Lung microvascular endothelial cell (primary cell): ENCODE results near the gene ZNF556. TPM values are rescaled to one million over a fixed set of nuclear protein-coding genes. Genes with fewer than 3 reads are reported as not detected.
A peak's percentile ranks its signal among the peaks of the same experiment; 100 is the strongest.

Source experiments
- DNase-seq, 2 donors: peaks; one replicate each; pipeline versions ENCODE4 v3.0.0 to v3.0.0-alpha.2; 2010; ENCODE audit warnings: low read depth in 2 of 2
- total RNA-seq: library from RNA; depleted of rRNA; stranded (reverse); fragments of >200 nt; gene quantifications from 2 replicates; pipeline ENCODE4 v1.2.1, GENCODE V29; 2014

ZNF556 gene
- total RNA-seq, 1 donor from 2014 or later: not detected

DNA sequence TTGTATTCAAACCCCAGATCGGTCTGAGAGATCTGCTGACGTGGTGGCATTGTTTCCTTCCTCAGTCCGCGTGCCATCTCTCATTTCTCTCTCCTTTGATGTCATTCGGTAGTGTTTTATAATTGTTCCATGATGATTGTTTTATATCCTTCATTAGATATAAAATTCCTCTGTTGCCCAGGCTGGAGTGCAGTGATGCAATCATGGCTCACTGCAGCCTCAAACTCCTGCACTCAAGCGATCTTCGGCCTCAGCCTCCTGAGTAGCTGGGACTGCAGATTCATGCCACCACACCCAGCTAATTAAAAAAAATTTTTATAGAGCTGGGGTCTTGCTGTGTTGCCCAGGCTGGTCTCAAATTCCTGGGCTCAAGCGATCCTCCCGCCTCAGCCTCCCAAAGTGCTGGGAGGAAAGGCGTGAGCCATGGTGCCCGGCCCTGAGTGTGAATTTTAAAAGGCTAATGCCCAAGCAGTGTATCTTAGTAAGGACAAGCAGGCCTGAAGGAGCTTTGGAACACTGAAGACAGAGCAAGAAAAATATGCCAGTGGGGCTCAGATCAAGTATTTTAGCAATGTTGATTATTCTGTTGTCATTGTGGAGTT is 38.9 kb downstream of the ZNF556 start:
- peak in 1 of 2 donors; percentile 47 for DNase-seq

DNA sequence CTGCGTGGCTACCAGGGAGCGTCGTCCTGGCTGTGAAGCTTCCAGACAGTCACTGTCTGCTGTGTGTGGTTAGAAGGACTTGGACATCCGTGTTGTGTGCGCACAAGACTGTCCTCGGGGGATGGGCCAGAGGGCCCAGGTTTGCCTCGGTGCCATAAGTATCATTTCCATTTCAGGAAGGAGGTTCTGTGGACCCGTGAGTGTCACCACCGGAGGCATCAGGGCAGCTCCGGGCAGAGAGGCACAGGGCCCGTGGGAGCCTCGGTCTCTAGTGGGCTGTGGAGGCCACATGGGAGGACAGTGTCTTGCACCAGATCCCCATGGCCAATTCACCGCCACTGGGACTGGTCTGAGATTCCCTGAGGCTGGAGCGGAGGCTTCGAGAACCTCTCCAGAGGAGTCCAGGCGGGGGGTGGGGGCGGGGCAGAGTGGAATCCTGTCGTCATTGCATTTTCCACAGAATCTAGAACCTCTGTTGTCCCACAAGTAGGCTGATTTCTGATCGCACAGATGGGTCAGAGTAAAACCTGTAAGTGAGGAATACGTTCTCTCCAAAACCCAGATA is 39.6 kb downstream of the ZNF556 start:
- no peak for DNase-seq

DNA sequence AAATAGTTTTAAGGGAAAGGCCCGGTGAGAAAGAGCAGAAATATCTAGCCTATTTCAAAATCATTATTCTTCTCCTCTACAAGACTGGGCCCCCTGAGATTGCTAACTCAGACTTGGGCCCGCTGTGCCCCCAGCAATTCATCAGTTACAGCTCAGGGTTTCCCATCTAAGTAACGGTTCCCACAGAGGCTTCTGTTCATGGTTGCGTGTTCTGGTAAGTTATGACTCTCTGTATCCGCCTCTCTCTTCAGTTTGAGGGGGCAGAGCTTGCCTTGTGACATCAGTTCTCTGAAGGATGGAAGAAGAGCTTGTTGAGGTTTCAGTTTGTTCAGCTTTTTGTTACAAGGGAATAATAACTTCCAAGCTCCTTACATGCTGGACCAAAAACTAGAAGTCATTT is 45.2 kb downstream of the ZNF556 start:
- no peak for DNase-seq

GRCh38 chr19:2917275-2918184 is 50.4 kb downstream of the ZNF556 start:
- DNase-seq: no peak

- no peak for DNase-seq
These were observed 55.9 kb downstream of the ZNF556 start for GRCh38 chr19:2922987-2923386.

GRCh38 chr19:2923510-2923909 is 56.4 kb downstream of the ZNF556 start:
- DNase-seq: no peak

DNA sequence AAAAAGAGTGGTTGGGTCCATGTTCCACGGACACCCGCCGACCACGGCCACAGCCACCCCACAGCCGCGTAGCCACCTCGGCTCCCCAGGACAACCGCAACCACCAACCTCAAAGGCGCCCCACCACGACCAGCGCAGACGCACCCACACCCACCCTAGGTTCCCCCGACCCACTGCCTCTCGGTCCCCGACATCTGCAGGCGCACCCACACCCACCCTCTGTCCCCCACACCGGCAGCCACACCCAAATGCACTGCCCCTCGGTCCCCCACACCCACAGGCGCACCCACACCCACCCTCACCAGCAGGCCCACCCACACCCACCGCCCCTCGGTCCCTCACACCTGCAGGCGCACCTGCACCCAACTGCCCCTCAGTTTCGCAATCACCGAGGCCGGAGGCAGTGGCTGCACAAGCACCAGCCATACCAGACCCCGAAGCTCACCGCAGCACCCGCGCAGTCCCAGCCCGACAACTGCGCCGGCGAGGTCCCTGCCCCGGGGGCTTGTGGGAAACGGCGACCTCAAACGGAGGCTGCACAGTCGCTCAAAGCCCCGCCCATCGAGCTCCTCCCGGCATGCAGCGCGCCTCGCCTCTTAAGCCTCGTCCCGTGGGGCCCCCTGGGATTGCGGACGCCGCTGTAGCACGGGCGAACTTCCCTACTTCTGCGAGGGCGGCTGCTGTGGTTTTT is 59.4 kb downstream of the ZNF556 start:
- DNase-seq: no peak

DNA sequence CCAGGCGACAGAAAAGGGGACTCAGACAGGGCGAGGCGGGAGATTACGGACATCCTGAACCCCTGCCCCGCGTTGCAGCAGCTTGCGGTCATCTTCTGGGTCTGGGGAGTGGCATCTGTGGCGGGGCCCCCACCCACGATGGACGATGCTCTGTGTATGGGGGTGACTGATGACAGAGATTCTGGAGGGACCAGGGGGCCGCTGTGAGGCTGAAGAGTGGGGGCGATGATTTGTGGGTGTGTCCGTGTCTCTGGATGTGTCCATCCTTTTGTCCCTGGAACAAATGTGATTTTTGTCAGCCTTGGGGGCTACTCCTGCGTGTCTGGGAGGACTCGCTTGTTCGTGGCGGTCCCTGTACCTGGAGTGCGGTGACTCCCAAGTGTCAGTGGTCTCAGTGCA is 59.9 kb downstream of the ZNF556 start:
- no peak for DNase-seq

Other genes with a start within 250 kb of the ZNF556 start
- gene GNG7, start 164.6 kb upstream of the ZNF556 start, total RNA-seq: 0.87 and 1.2 TPM in 2 replicates
- gene DIRAS1, start 146.0 kb upstream of the ZNF556 start, total RNA-seq: under 0.01 and 0.22 TPM in 2 replicates
- gene SLC39A3, start 127.3 kb upstream of the ZNF556 start, total RNA-seq: 15.9 and 21.4 TPM in 2 replicates
- gene SGTA, start 84.1 kb upstream of the ZNF556 start, total RNA-seq: 26.8 and 28.4 TPM in 2 replicates
- gene THOP1, start 81.8 kb upstream of the ZNF556 start, total RNA-seq: 26.6 and 36.8 TPM in 2 replicates
- 2.2 and 3.2 TPM in 2 replicates for gene ZNF554, start 47.5 kb upstream of the ZNF556 start, total RNA-seq
- 2.2 and 3.0 TPM in 2 replicates for gene ZNF555, start 25.9 kb upstream of the ZNF556 start, total RNA-seq
- gene ZNF57, start 33.6 kb downstream of the ZNF556 start, total RNA-seq: 2.4 and 3.4 TPM in 2 replicates
- 3.3 and 3.4 TPM in 2 replicates for gene ZNF77, start 77.6 kb downstream of the ZNF556 start, total RNA-seq
- gene TLE6, start 110.2 kb downstream of the ZNF556 start, total RNA-seq: 0.99 and 1.1 TPM in 2 replicates
- 7.2 and 17.5 TPM in 2 replicates for gene TLE2, start 161.9 kb downstream of the ZNF556 start, total RNA-seq
- gene TLE5, start 195.2 kb downstream of the ZNF556 start, total RNA-seq: 103 and 142 TPM in 2 replicates
- gene GNA11, start 227.0 kb downstream of the ZNF556 start, total RNA-seq: 41.4 and 58.7 TPM in 2 replicates